Choroid plexus epithelial cell (primary cell): Measurements from ENCODE around the gene ZG16B.

Source experiments
- DNase-seq: peaks from one replicate; pipeline ENCODE4 v3.0.0-alpha.2; 2010; ENCODE audit warnings: low read depth
- H3K4me3 ChIP-seq: 2 replicates; pipeline ENCODE4 v1.5.1; 2011; ENCODE audit warnings: low read depth, mild to moderate bottlenecking, control low read depth, low read length, moderate library complexity
- TF ChIP-seq, protein P1 (sequence below): conservative IDR thresholded peaks from 2 replicates; pipeline ENCODE4 v1.5.1; 2011; ENCODE audit warnings: low read depth, mild to moderate bottlenecking, control low read depth, inconsistent platforms, low read length, moderate library complexity

Gene ZG16B

DNA sequence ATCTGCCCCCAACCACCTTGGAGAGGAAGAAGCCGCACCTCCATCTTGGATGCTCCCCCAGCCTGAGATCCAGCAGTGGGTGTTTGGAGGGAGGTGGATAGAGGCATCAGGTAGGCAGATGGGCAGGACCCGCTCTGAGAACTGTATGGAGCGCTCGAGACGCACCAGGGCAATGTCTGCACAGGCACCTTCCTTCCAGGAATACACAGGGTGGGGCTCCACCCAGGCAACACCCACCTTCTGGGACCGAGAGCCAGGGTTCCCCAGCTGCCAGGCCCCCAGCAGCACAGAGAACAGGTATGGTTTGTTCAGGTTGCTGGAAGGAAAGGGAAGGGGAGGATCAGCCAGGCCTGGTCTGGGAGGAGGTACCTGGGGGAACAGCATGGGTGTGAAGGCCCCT is 25.4 kb downstream of the ZG16B start:
- no peak overlapping the region for H3K4me3 ChIP-seq
- no peak for DNase-seq
- TF ChIP-seq, protein P1, sequence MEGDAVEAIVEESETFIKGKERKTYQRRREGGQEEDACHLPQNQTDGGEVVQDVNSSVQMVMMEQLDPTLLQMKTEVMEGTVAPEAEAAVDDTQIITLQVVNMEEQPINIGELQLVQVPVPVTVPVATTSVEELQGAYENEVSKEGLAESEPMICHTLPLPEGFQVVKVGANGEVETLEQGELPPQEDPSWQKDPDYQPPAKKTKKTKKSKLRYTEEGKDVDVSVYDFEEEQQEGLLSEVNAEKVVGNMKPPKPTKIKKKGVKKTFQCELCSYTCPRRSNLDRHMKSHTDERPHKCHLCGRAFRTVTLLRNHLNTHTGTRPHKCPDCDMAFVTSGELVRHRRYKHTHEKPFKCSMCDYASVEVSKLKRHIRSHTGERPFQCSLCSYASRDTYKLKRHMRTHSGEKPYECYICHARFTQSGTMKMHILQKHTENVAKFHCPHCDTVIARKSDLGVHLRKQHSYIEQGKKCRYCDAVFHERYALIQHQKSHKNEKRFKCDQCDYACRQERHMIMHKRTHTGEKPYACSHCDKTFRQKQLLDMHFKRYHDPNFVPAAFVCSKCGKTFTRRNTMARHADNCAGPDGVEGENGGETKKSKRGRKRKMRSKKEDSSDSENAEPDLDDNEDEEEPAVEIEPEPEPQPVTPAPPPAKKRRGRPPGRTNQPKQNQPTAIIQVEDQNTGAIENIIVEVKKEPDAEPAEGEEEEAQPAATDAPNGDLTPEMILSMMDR, result no peak

DNA sequence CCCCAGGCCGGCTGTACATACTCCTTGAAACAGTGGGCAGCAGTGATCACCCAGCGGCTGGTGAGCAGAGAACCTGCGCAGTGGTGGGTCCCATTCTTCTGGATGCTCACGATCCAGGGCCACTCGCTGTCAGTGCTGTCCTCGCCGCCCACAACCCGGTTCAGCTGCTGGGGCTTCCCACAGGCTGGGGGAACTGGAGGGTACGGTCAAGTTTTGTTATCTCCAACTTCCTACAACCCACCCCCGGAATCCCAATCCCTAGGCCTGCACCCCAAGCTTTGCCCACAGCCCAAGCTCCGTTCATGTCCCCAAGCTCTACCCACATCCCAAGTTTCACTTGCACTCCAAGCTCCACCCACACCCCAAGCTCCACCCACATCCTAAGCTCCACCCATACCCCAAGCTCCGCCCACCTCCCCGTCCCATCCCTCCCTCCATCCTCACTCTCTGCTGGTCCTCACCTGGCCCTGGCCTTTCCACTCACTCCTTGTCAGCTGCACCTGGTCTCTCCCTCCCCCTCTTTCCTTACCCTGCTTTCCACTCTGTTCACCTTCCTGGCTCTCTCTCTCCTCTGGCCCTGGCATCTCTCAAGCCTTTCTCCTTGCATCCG is 26.1 kb downstream of the ZG16B start:
- TF ChIP-seq, protein P1, result no peak
- DNase-seq, result no peak
- H3K4me3 ChIP-seq, result no peak overlapping the region

DNA sequence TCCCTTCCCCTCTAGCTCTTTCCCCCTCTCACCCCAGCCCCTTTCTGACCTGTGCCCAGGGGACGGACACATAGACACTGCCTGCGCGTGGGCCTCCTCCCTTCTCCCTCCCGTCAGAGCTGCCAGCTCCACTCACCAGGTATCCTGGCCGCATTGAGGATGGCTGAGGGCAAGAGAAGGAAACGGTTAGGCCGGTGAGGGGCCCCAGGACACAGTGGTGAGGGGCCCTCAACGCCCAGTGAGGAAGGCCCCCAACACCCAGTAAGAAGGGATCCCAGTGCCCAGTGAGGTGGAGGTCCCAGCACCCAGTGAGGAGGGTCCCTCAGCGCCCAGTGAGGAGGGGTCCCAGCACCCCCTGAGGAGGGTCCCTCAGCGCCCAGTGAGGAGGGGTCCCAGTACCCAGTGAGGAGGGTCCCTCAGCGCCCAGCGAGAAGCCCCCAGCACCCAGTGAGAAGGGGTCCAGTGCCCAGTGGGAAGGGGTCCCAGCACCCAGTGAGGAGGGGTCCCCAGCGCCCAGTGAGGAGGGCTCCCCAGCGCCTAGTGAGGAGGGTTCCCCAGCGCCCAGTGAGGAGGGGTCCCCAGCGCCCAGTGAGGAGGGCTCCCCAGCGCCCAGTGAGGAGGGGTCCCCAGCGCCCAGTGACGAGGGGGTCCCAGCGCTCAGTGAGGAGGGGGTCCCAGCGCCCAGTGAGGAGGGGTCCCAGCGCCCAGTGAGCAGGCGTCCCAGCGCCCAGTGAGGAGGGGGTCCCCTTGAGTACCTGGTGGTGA is 26.8 kb downstream of the ZG16B start:
- H3K4me3 ChIP-seq, result no peak overlapping the region
- TF ChIP-seq, protein P1, result no peak
- DNase-seq, result no peak

DNA sequence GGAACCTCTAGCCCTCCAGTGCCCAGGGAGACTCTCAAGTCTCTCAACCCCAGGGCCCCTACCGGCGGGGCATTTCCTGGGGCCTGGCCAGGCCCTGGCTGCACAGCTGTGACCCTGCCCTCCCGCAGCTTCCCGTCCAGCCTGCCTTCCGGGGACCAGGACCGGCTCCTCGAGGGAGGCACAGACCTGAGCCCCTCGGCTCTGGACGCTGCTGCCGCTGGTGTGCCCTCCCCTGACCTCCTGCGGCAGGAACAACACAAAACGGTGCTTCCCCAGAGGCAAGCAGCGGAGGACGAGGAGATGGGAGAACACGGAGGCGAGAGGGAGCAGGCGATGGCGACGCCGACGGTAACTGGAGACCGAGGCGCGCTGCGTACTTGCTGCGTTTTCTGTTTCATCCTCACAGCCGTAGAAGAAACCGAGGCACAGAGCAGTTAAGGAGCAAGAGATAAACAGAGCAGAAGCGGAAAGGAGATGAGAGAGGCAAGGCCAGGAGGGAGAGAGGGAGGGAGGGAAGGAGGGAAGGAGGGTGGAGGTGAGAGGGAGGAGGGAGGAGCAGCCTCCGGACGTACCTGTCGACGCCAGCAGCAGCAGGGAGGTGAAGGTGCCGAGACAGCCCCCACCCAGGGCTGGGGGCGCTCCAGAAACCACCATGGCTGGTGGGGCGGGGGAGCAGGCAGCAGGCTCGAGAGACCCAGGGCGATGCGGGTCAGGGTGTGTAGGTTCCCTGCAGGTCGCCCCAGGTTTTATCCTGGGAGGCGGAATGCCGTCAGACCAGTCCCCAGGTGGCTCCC is 27.5 kb downstream of the ZG16B start, which contains the start of gene PRSS22:
TSS of gene PRSS22 (minus strand) at position 720 of the 794 bp plus-strand sequence. CDS start at position 654, 66 bp downstream.
- TF ChIP-seq, protein P1, result no peak
- H3K4me3 ChIP-seq, result no peak within 1 kb of the TSS
- DNase-seq, result no peak

DNA sequence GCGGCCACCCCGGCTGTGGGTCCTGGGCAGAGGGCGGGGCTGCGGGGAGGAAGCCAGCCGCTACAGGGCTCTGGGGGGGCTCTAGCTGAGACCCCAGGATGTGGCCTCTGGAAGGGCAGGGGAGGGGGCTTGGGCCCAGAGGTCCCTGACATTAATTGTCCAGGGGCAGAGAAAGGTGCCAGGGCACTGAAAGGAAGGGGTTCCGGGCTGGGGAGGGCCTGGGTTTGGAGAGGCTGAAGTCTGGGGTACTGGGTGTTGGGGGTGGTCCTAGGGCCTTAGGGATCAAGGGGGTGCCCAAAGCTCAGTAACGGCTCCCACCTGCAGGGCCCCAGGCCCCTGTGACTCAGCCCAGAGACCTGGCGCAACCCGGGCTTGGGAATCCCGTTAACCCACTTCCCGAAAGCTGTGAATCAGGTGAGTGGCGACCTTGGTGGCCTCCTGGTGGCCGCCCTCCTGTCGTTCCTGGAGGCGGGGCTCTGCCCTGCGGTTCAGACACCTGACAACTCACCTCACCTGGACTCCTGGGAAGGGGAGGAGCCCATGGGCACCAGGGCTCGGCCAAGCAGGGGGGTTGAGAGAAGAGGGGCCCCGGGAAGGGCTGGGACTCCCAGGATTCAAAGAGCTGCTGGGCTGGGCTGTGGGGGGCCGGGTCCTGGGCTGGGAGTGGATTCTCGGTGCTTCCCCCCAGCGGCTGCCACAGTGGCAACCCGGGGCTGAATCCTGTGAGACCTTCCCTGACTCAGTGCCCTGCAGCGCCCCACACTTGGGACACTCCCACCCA is 28.3 kb downstream of the ZG16B start:
- DNase-seq, result no peak
- no peak overlapping the region for H3K4me3 ChIP-seq
- TF ChIP-seq, protein P1, result no peak

DNA sequence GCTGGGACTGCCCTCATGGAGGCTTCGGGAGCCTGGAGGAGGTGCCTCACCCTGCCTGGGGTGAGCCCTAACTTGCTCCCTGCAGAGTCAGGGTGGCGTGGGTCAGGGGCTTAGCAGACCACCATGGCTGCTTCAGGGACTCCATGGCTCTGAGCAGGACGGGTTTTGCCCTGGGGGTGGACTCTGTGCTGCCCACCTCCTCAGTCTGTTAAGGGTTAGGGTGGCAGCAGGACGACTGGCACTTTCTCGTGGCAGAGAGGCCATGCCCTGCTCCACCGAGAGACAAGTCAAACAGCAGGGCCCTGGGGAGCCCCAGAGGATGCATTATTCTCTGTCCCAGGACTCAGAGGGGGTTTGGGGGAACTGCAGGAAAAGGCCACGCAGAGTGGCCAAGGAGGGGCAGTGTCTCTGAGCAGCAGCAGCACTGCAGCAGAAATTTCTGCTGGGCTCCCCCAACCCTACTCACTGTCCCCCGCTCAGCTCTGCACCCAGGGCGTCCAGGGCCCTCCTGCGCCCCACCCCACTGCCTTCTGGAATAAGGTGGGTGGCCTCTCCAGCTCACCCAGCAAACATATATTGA is 29.7 kb downstream of the ZG16B start:
- TF ChIP-seq, protein P1, result no peak
- H3K4me3 ChIP-seq, result no peak overlapping the region
- DNase-seq, result no peak
